ENCODE measurements around the gene MUC4.

MUC4 gene

GRCh38 chr3:195770081-195770840 is 41.5 kb downstream of the MUC4 start:
- H2AFZ ChIP-seq (ENCODE audit: low read length) = no peak overlapping the region
- no peaks in the 10 kb centered on the region for H3K9me3 ChIP-seq (ENCODE audit: low read length)
- no peak overlapping the region for H3K27ac ChIP-seq (ENCODE audit: low read depth, low read length, poor library complexity, severe bottlenecking)
- peaks cover 11% of the 10 kb centered on the region; the same call in 1 of the 2 replicates for H3K27me3 ChIP-seq (ENCODE audit: insufficient read depth, low read length)
- no peak overlapping the region for H3K4me2 ChIP-seq (ENCODE audit: low read length)
- H4K20me1 ChIP-seq (ENCODE audit: insufficient read depth, low read length) = no peaks in the 10 kb centered on the region
- no peaks in the 10 kb centered on the region for H3K36me3 ChIP-seq (ENCODE audit: insufficient read depth, low read length)
- no peaks in the 10 kb centered on the region for H3K9me2 ChIP-seq (ENCODE audit: low read depth, low read length)
- TF ChIP-seq EZH2 (IDR thresholded peaks at IDR 0.05; ENCODE audit: borderline replicate concordance, low read length) (no peak), CTCF (IDR thresholded peaks at IDR 0.05; ENCODE audit: low read length) (no peak)
- no peaks in the 10 kb centered on the region for H3F3A ChIP-seq (ENCODE audit: insufficient read depth, low read length)
- no peaks in the 10 kb centered on the region for H3K79me2 ChIP-seq (ENCODE audit: insufficient read depth, low read length)
- no peak overlapping the region for H3K9ac ChIP-seq (ENCODE audit: low read length)
- no peak overlapping the region for H3K4me3 ChIP-seq (ENCODE audit: low read depth, low read length, poor library complexity, severe bottlenecking)
- H3K4me1 ChIP-seq (ENCODE audit: insufficient read depth, low read length, severe bottlenecking) = no peaks in the 10 kb centered on the region

- H3K9ac ChIP-seq (ENCODE audit: low read length) = no peak overlapping the region
- H3K27ac ChIP-seq (ENCODE audit: low read depth, low read length, poor library complexity, severe bottlenecking) = no peak overlapping the region
- H3K36me3 ChIP-seq (ENCODE audit: insufficient read depth, low read length) = no peaks in the 10 kb centered on the region
- no peaks in the 10 kb centered on the region for H3K79me2 ChIP-seq (ENCODE audit: insufficient read depth, low read length)
- H2AFZ ChIP-seq (ENCODE audit: low read length) = no peak overlapping the region
- H3K9me2 ChIP-seq (ENCODE audit: low read depth, low read length) = no peaks in the 10 kb centered on the region
- no peaks in the 10 kb centered on the region for H3F3A ChIP-seq (ENCODE audit: insufficient read depth, low read length)
- H3K4me1 ChIP-seq (ENCODE audit: insufficient read depth, low read length, severe bottlenecking) = no peaks in the 10 kb centered on the region
- H3K4me3 ChIP-seq (ENCODE audit: low read depth, low read length, poor library complexity, severe bottlenecking) = no peak overlapping the region
- no peaks in the 10 kb centered on the region for H4K20me1 ChIP-seq (ENCODE audit: insufficient read depth, low read length)
- no peaks in the 10 kb centered on the region for H3K9me3 ChIP-seq (ENCODE audit: low read length)
- H3K4me2 ChIP-seq (ENCODE audit: low read length) = no peak overlapping the region
- peaks cover 11% of the 10 kb centered on the region; the same call in 1 of the 2 replicates for H3K27me3 ChIP-seq (ENCODE audit: insufficient read depth, low read length)
- no peak for TF ChIP-seq EZH2 (IDR thresholded peaks at IDR 0.05; ENCODE audit: borderline replicate concordance, low read length)
- TF ChIP-seq CTCF (IDR thresholded peaks at IDR 0.05; ENCODE audit: low read length) = no peak
These were observed 42.2 kb downstream of the MUC4 start for GRCh38 chr3:195769551-195769950.

DNA sequence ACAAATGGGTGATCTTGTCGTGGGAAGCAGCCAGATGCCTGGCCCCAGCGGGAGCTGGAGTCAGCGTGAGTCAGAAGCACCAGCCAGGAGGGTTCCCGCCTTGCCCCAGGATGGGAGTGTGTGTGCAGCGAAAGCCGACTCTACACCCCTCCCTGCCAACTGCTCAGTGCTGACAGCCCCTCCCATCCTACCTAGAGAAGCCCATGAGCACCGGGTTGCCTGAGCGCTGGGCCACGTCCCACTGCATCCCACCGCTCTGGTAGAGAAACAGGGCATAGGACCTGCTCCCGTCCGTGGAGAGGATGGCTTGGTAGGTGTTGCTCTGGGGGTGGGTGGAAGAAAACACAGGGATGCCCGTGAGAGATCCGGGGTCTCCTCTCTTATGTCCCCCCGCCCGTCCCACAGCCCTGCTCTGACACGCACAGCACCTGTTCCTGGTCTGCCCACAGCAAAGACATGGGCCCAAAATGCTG is 42.9 kb downstream of the MUC4 start:
- Histone ChIP-seq H3K27ac (ENCODE audit: low read depth, low read length, poor library complexity, severe bottlenecking) (no peak overlapping the region), H3K9ac (ENCODE audit: low read length) (no peak overlapping the region), H2AFZ (ENCODE audit: low read length) (no peak overlapping the region), H3K79me2 (ENCODE audit: insufficient read depth, low read length) (no peaks in the 10 kb centered on the region), H3K4me1 (ENCODE audit: insufficient read depth, low read length, severe bottlenecking) (no peaks in the 10 kb centered on the region), H3K4me3 (ENCODE audit: low read depth, low read length, poor library complexity, severe bottlenecking) (no peak overlapping the region), H3K9me2 (ENCODE audit: low read depth, low read length) (no peaks in the 10 kb centered on the region), H3K27me3 (ENCODE audit: insufficient read depth, low read length) (peaks cover 11% of the 10 kb centered on the region; the same call in 1 of the 2 replicates), H4K20me1 (ENCODE audit: insufficient read depth, low read length) (no peaks in the 10 kb centered on the region), H3K4me2 (ENCODE audit: low read length) (no peak overlapping the region), H3F3A (ENCODE audit: insufficient read depth, low read length) (no peaks in the 10 kb centered on the region), H3K36me3 (ENCODE audit: insufficient read depth, low read length) (no peaks in the 10 kb centered on the region), H3K9me3 (ENCODE audit: low read length) (no peaks in the 10 kb centered on the region)
- TF ChIP-seq EZH2 (IDR thresholded peaks at IDR 0.05; ENCODE audit: borderline replicate concordance, low read length) (no peak), CTCF (IDR thresholded peaks at IDR 0.05; ENCODE audit: low read length) (no peak)

Data from OCI-LY1 (cell line).